Measurements from ENCODE around the gene FRG1.

GRCh38 chr4:189981970-189982369 lies 41.3 kb downstream of the FRG1 start:
- TF ChIP-seq POLR2A (IDR thresholded peaks at IDR 0.05) (no peak), CTCF (IDR thresholded peaks at IDR 0.05) (no peak), POLR2AphosphoS5 (IDR thresholded peaks at IDR 0.05) (no peak)
